Endothelial cell (in vitro differentiated cells): ENCODE results near the gene DEAF1. TPM values are rescaled to one million over a fixed set of nuclear protein-coding genes. Genes with fewer than 3 reads are reported as not detected.

Experiments
- DNase-seq: peaks from one replicate; pipeline ENCODE4 v3.0.0; 2021; ENCODE audit warnings: low spot score
- H3K27ac Mint-ChIP-seq: one replicate; pipeline ENCODE4 v1.8.0; 2021; ENCODE audit warnings: mixed read lengths, inconsistent platforms; ENCODE audit not compliant: unreplicated experiment
- H3K27me3 Mint-ChIP-seq: one replicate; pipeline ENCODE4 v1.8.0; 2021; ENCODE audit warnings: mild to moderate bottlenecking, moderate library complexity, mixed read lengths, inconsistent platforms; ENCODE audit not compliant: unreplicated experiment
- H3K36me3 Mint-ChIP-seq: one replicate; pipeline ENCODE4 v1.8.0; 2021; ENCODE audit warnings: mild to moderate bottlenecking, low read depth, mixed read lengths, inconsistent platforms; ENCODE audit not compliant: unreplicated experiment
- H3K4me1 Mint-ChIP-seq: one replicate; pipeline ENCODE4 v1.8.0; 2021; ENCODE audit warnings: mild to moderate bottlenecking, mixed read lengths, inconsistent platforms; ENCODE audit not compliant: unreplicated experiment
- H3K4me3 Mint-ChIP-seq: one replicate; pipeline ENCODE4 v1.8.0; 2021; ENCODE audit warnings: mild to moderate bottlenecking, mixed read lengths, inconsistent platforms; ENCODE audit not compliant: unreplicated experiment
- H3K9me3 Mint-ChIP-seq: one replicate; pipeline ENCODE4 v1.8.0; 2021; ENCODE audit warnings: mixed read lengths, inconsistent platforms; ENCODE audit not compliant: unreplicated experiment
- CTCF ChIP-seq: fragments of 200-600 bp; sonication (generic); IDR thresholded peaks from one replicate; pipeline ENCODE4 v1.5.0; 2021; ENCODE audit warnings: antibody characterized with exemption; ENCODE audit not compliant: unreplicated experiment
- total RNA-seq: library from RNA; stranded (reverse); fragmentation: NEBNext Ultra II Directional; extraction: Animal tissue kit (Norgen Biotek cat#: 25700); gene quantifications from one replicate; pipeline ENCODE4 v1.2.1, GENCODE V29; 2021; ENCODE audit not compliant: unreplicated experiment

DEAF1 gene
- total RNA-seq, 1 donor from 2014 or later = 118 TPM

- peaks cover 7% of the 10 kb centered on the region for H3K4me1 Mint-ChIP-seq
- H3K27me3 Mint-ChIP-seq = peaks cover 3% of the 10 kb centered on the region
- no peak overlapping the region for H3K27ac Mint-ChIP-seq
- TF ChIP-seq CTCF = no peak
- no peak for DNase-seq
- no peaks in the 10 kb centered on the region for H3K9me3 Mint-ChIP-seq
- no peak overlapping the region for H3K4me3 Mint-ChIP-seq
- H3K36me3 Mint-ChIP-seq = peaks cover 44% of the 10 kb centered on the region
These were observed 15.5 kb downstream of the DEAF1 start for GRCh38 chr11:679271-680207.

GRCh38 chr11:678297-678696 is 16.7 kb downstream of the DEAF1 start:
- H3K36me3 Mint-ChIP-seq = peaks cover 44% of the 10 kb centered on the region
- H3K9me3 Mint-ChIP-seq = no peaks in the 10 kb centered on the region
- DNase-seq = no peak
- peaks cover 3% of the 10 kb centered on the region for H3K27me3 Mint-ChIP-seq
- H3K4me3 Mint-ChIP-seq = peak overlapping the region; percentile 68
- TF ChIP-seq CTCF = no peak
- H3K4me1 Mint-ChIP-seq = peaks cover 7% of the 10 kb centered on the region
- no peak overlapping the region for H3K27ac Mint-ChIP-seq

DNA sequence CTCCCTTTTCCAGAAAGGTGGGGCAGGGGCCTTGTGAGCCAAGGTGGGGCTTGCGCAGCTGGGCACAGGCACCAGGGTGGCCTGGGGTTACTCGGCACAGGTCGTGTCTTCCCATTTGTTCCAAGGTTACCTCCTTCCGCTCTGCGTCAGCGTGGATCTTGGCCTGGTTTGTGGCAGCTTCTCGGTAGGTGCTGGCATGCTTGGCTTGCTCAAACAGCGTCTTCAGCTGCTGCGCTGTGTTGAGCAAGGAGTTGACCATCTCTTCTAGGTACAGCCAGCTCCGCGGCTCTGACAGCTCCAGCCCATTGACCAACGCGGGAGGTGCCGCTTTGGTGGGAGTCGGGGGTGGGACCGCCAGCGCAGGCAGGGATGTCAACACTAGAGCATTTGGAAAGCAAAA is 20.6 kb downstream of the DEAF1 start:
- H3K36me3 Mint-ChIP-seq = peaks cover 25% of the 10 kb centered on the region
- no peak for TF ChIP-seq CTCF

DNA sequence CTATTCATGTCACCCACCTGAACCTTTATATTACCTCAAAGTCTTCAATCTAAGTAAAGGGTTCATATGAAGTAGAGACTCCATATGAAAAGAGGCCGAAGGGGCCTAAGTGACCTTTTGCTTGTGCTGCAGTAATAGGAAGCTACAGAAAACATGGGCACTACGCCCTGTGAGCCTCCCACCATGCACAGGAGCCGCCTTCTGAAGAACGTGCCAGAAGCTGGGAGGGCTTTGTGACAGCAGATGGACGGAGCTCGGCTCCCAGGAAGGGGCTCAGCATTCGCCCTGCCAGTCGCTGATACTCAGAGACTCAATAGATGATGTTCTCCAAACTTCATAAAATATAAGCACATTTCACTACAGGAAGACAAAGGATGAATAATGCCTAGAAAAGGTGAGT is 21.2 kb downstream of the DEAF1 start:
- H3K4me3 Mint-ChIP-seq = peak overlapping the region; percentile 8
- no peak for TF ChIP-seq CTCF

More for the DNA sequence above, 20.6 kb downstream of the DEAF1 start:
- no peaks in the 10 kb centered on the region for H3K9me3 Mint-ChIP-seq
- DNase-seq = no peak
- no peak overlapping the region for H3K27ac Mint-ChIP-seq
- H3K27me3 Mint-ChIP-seq = peaks cover 3% of the 10 kb centered on the region
- no peaks in the 10 kb centered on the region for H3K4me1 Mint-ChIP-seq
- H3K4me3 Mint-ChIP-seq = no peak overlapping the region

DNA sequence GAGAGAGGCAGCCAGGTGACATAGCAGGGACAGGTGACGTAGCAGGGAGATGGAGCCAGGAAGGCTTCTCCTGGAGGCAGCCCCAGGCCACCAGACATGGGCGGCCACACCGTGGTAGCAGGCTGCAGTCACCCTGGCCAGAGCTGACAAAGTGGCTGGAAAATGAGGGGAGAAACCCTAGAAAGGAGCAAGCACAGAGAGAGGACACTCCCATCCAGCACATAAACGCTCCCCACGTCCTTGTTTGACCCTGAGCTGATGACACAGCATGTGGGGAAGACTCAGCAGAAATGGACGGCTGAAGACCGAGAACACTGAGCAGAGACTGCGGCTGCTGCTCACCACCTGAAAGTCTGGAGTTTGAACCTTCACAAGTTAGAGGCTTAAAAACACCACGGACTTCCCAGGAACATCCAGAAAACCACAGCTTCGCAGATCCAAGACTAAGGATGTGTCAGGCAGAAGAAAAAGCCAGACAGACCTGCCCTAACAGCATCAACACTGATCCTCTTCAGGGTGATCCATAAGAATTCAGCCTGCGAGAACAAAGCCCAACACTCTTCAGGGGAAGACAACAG is 29.2 kb downstream of the DEAF1 start:
- no peak for TF ChIP-seq CTCF
- Mint-ChIP-seq H3K9me3 (no peaks in the 10 kb centered on the region), H3K4me3 (no peak overlapping the region), H3K36me3 (peaks cover 23% of the 10 kb centered on the region), H3K4me1 (no peaks in the 10 kb centered on the region), H3K27ac (no peak overlapping the region), H3K27me3 (peaks cover 6% of the 10 kb centered on the region)
- no peak for DNase-seq

More for the DNA sequence above, 21.2 kb downstream of the DEAF1 start:
- peaks cover 3% of the 10 kb centered on the region for H3K27me3 Mint-ChIP-seq
- no peak overlapping the region for H3K27ac Mint-ChIP-seq
- H3K4me1 Mint-ChIP-seq = no peaks in the 10 kb centered on the region
- H3K9me3 Mint-ChIP-seq = no peaks in the 10 kb centered on the region
- DNase-seq = no peak
- H3K36me3 Mint-ChIP-seq = peaks cover 25% of the 10 kb centered on the region
